Subcutaneous preadipocyte (primary cell): Measurements from ENCODE around the gene AFDN. TPM values are rescaled to one million over a fixed set of nuclear protein-coding genes. Genes with fewer than 3 reads are reported as not detected.

Source experiments
- total RNA-seq: library from RNA; depleted of rRNA; stranded (reverse); fragments of >200 nt; gene quantifications from 2 replicates; pipeline ENCODE4 v1.2.3, GENCODE V29; 2012

AFDN gene, protein sequence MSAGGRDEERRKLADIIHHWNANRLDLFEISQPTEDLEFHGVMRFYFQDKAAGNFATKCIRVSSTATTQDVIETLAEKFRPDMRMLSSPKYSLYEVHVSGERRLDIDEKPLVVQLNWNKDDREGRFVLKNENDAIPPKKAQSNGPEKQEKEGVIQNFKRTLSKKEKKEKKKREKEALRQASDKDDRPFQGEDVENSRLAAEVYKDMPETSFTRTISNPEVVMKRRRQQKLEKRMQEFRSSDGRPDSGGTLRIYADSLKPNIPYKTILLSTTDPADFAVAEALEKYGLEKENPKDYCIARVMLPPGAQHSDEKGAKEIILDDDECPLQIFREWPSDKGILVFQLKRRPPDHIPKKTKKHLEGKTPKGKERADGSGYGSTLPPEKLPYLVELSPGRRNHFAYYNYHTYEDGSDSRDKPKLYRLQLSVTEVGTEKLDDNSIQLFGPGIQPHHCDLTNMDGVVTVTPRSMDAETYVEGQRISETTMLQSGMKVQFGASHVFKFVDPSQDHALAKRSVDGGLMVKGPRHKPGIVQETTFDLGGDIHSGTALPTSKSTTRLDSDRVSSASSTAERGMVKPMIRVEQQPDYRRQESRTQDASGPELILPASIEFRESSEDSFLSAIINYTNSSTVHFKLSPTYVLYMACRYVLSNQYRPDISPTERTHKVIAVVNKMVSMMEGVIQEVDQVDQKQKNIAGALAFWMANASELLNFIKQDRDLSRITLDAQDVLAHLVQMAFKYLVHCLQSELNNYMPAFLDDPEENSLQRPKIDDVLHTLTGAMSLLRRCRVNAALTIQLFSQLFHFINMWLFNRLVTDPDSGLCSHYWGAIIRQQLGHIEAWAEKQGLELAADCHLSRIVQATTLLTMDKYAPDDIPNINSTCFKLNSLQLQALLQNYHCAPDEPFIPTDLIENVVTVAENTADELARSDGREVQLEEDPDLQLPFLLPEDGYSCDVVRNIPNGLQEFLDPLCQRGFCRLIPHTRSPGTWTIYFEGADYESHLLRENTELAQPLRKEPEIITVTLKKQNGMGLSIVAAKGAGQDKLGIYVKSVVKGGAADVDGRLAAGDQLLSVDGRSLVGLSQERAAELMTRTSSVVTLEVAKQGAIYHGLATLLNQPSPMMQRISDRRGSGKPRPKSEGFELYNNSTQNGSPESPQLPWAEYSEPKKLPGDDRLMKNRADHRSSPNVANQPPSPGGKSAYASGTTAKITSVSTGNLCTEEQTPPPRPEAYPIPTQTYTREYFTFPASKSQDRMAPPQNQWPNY (N-terminal part only)
- total RNA-seq: 35.3 and 80.0 TPM in 2 replicates

DNA sequence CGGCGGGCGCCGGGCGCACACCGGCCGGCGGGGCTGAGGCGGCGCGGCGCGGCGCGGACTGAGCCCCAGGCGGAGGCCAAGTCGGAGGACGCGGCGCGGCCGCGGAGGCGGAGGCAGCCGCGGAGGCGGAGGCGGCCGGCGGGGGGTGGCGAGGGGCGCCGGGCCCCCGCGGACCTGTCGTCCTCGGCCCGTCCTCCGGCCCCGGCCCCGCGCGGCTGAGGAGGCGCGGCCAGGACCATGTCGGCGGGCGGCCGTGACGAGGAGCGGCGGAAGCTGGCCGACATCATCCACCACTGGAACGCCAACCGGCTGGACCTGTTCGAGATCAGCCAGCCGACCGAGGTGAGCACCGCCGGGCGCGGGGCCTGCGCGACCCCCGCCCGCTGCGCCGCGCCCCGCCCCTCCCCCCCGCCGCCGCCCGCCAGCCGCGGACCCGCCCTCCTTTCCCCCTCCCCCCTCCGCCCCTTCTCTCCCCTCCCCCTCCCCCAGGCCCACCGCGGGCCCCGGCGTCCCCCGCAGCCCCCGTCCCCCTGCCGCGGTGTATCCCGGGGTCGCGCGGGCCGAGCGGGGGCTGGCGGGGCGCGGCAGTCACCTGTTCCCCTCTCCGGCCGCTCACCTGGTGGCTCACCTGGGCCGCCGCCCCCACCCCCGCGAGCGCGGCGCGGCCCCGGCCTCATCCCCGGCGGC lies at the start of gene AFDN:
TSS of gene AFDN (plus strand) at position 16 of the 687 bp plus-strand sequence. CDS start at position 238, 222 bp downstream.

DNA sequence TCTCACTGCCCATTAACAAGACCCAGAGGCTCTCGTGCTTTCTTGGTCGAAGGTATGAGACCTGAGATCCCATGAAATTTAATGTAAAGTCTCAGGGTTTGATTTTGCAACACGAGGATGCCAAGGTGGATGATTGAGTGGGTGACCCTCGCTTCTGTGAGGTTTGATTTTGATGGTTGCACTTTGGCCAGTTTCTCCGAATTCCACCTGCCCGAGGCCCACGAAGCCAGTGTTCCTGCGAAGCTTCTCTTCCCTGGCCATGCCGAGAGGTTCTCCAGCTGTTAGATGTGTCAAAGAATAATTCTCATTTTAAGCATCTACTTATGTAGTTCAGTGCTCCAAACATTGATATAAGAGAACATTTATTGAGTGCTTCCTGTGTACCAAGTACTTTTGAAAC lies 170.9 kb downstream of the AFDN start, which contains the start of gene KIF25:
TSS of gene KIF25 (plus strand) at position 30 of the 400 bp plus-strand sequence. CDS start 31,915 bp downstream, outside the sequence.

Other genes with a start within 250 kb of the AFDN start
- not detected in 2 replicates for gene KIF25, start 170.8 kb downstream of the AFDN start, total RNA-seq